KMS-11 (cell line): Measurements from ENCODE around the gene AGAP1.

ENCODE experiments used
- H2AFZ ChIP-seq: fragments of 200-600 bp; sonication (generic); 2 replicates; pipeline ENCODE4 v1.6.1; 2016; ENCODE audit warnings: antibody characterized with exemption, mixed run types, low read depth
- H3K27ac ChIP-seq: fragments of 200-600 bp; sonication (generic); 2 replicates; pipeline ENCODE4 v1.6.1; 2016; ENCODE audit warnings: mild to moderate bottlenecking, mixed run types
- H3K27me3 ChIP-seq: fragments of 200-600 bp; sonication (generic); 2 replicates; pipeline ENCODE4 v1.6.1; 2017; ENCODE audit warnings: mild to moderate bottlenecking, low read depth, mixed run types, moderate library complexity; ENCODE audit not compliant: insufficient read depth
- H3K36me3 ChIP-seq: fragments of 200-600 bp; sonication (generic); 2 replicates; pipeline ENCODE4 v1.6.1; 2017; ENCODE audit warnings: mild to moderate bottlenecking, mixed run types; ENCODE audit not compliant: insufficient read depth
- H3K4me1 ChIP-seq: fragments of 200-600 bp; sonication (generic); 2 replicates; pipeline ENCODE4 v1.6.1; 2016; ENCODE audit warnings: mild to moderate bottlenecking, low read depth, mixed run types; ENCODE audit not compliant: poor library complexity, severe bottlenecking
- H3K4me2 ChIP-seq: fragments of 200-600 bp; sonication (generic); 2 replicates; pipeline ENCODE4 v1.7.0; 2016; ENCODE audit warnings: mild to moderate bottlenecking, mixed run types
- H3K4me3 ChIP-seq: fragments of 200-600 bp; sonication (generic); IDR thresholded peaks from 2 replicates; pipeline ENCODE4 v1.6.1; 2017; ENCODE audit warnings: low read depth, low read length, mixed read lengths; ENCODE audit not compliant: insufficient read depth
- H3K79me2 ChIP-seq: fragments of 200-600 bp; sonication (generic); 2 replicates; pipeline ENCODE4 v1.6.1; 2016; ENCODE audit warnings: low read depth, mixed run types; ENCODE audit not compliant: insufficient read depth
- H3K9ac ChIP-seq: fragments of 200-600 bp; sonication (generic); 2 replicates; pipeline ENCODE4 v1.6.1; 2016; ENCODE audit warnings: mild to moderate bottlenecking, mixed run types
- H4K20me1 ChIP-seq: fragments of 200-600 bp; sonication (generic); 2 replicates; pipeline ENCODE4 v1.6.1; 2016; ENCODE audit warnings: mild to moderate bottlenecking, mixed run types; ENCODE audit not compliant: insufficient read depth
- CTCF ChIP-seq: fragments of 200-600 bp; sonication (generic); conservative IDR thresholded peaks from 2 replicates; pipeline ENCODE4 v1.6.1; 2017; ENCODE audit warnings: low read depth, mild to moderate bottlenecking, antibody characterized with exemption, low read length, moderate library complexity, mixed read lengths

Gene AGAP1

GRCh38 chr2:236122236-236122635, 628.4 kb downstream of the AGAP1 start:
- H3K4me2 ChIP-seq, result no peak overlapping the region
- H3K27me3 ChIP-seq, result no peaks in the 10 kb centered on the region
- H3K79me2 ChIP-seq, result no peaks in the 10 kb centered on the region
- no peak overlapping the region for H3K4me3 ChIP-seq
- H3K9ac ChIP-seq, result no peak overlapping the region
- no peaks in the 10 kb centered on the region for H3K4me1 ChIP-seq
- no peak overlapping the region for H2AFZ ChIP-seq
- H3K27ac ChIP-seq, result no peak overlapping the region
- H3K36me3 ChIP-seq, result no peaks in the 10 kb centered on the region
- TF ChIP-seq CTCF, result no peak
- no peaks in the 10 kb centered on the region for H4K20me1 ChIP-seq

GRCh38 chr2:236123716-236124115, 629.9 kb downstream of the AGAP1 start:
- Histone ChIP-seq H4K20me1 (no peaks in the 10 kb centered on the region), H3K27me3 (no peaks in the 10 kb centered on the region), H3K4me2 (no peak overlapping the region), H3K36me3 (no peaks in the 10 kb centered on the region), H3K27ac (no peak overlapping the region), H3K4me3 (no peak overlapping the region), H3K9ac (no peak overlapping the region), H3K4me1 (no peaks in the 10 kb centered on the region), H3K79me2 (no peaks in the 10 kb centered on the region), H2AFZ (no peak overlapping the region)
- TF ChIP-seq CTCF, result no peak

GRCh38 chr2:236124182-236124893, 630.5 kb downstream of the AGAP1 start:
- Histone ChIP-seq H2AFZ (no peak overlapping the region), H4K20me1 (no peaks in the 10 kb centered on the region), H3K9ac (no peak overlapping the region), H3K27me3 (no peaks in the 10 kb centered on the region), H3K4me3 (no peak overlapping the region), H3K79me2 (no peaks in the 10 kb centered on the region), H3K4me2 (no peak overlapping the region), H3K27ac (no peak overlapping the region), H3K4me1 (no peaks in the 10 kb centered on the region), H3K36me3 (no peaks in the 10 kb centered on the region)
- no peak for TF ChIP-seq CTCF

- H3K36me3 ChIP-seq, result no peaks in the 10 kb centered on the region
- no peak overlapping the region for H3K4me2 ChIP-seq
- H4K20me1 ChIP-seq, result no peaks in the 10 kb centered on the region
- H3K79me2 ChIP-seq, result no peaks in the 10 kb centered on the region
- H2AFZ ChIP-seq, result no peak overlapping the region
- no peak overlapping the region for H3K9ac ChIP-seq
- H3K4me1 ChIP-seq, result no peaks in the 10 kb centered on the region
- H3K27ac ChIP-seq, result no peak overlapping the region
- no peaks in the 10 kb centered on the region for H3K27me3 ChIP-seq
- no peak for TF ChIP-seq CTCF
- H3K4me3 ChIP-seq, result no peak overlapping the region
Measured at GRCh38 chr2:236125541-236125940, 631.7 kb downstream of the AGAP1 start.
